HCT116 (cell line): ENCODE results near the gene USP48. TPM values are rescaled to one million over a fixed set of nuclear protein-coding genes. Genes with fewer than 3 reads are reported as not detected.
A peak's percentile ranks its signal among the peaks of the same experiment; 100 is the strongest.

Experiments used
- ATAC-seq: fragments of 200-7000 bp; cut with Tn5 transposase; 2 replicates; pipeline ENCODE4 v1.9.1; 2020; ENCODE audit warnings: mild to moderate bottlenecking, moderate library complexity
- BruUV-seq: library from RNA; stranded (reverse); fragments of 400-500 nt; replicated peaks from 2 replicates; lab custom pipeline; 2021; lab: Mats Ljungman, UMichigan
- CTCF ChIA-PET: fragments of 300-600 bp; sonication (Branson Sonifier 250); formaldehyde crosslinking; loops from one replicate; lab custom pipeline; 2021; ENCODE audit warnings: antibody characterized with exemption; lab: Charles Lee
- POLR2A ChIA-PET: fragments of 300-600, 350-600 bp; sonication (Branson Sonifier 250); formaldehyde crosslinking; loops from one replicate; lab custom pipeline; 2021; ENCODE audit warnings: antibody characterized with exemption; lab: Charles Lee
- RAD21 ChIA-PET, 2 experiments: fragments of 300-600 bp; sonication (Branson Sonifier 250); formaldehyde crosslinking; loops; one replicate each; lab custom pipeline; 2023; ENCODE audit warnings: low total read pairs in 2 of 2; ENCODE audit not compliant: uncharacterized antibody in 2 of 2, unreplicated experiment in 2 of 2, low non-redundant PET in 1 of 2; lab: Charles Lee
- DNase-seq: peaks from one replicate; pipeline ENCODE4 v3.0.0-alpha.2; 2010; ENCODE audit warnings: low read depth, low spot score
- H2AFZ ChIP-seq: fragments of 200-600 bp; shearing (Covaris generic), sonication (generic); 2 replicates; pipeline ENCODE4 v1.6.1; 2017; ENCODE audit warnings: low read depth, mixed run types, mixed read lengths, antibody characterized with exemption, low read length; ENCODE audit not compliant: poor library complexity, severe bottlenecking
- H3K27ac ChIP-seq: 2 replicates; pipeline ENCODE4 v1.5.1; 2012; ENCODE audit warnings: low read depth, low read length
- H3K27me3 ChIP-seq: fragments of 200-600 bp; sonication (generic); 2 replicates; pipeline ENCODE4 v1.6.1; 2016; ENCODE audit warnings: mixed run types, low read length, mixed read lengths; ENCODE audit not compliant: insufficient read depth
- H3K36me3 ChIP-seq, 2 experiments: fragments of 200-500 bp in 1 of 2; fragments of 200-600 bp in 1 of 2; sonication (Bioruptor generic) in 1 of 2; sonication (generic) in 1 of 2; 2 replicates each; pipeline versions ENCODE4 v1.5.1 to v1.6.1; 2014 to 2016; ENCODE audit warnings: low read length in 2 of 2, inconsistent platforms in 1 of 2, mixed read lengths in 1 of 2, mixed run types in 1 of 2; ENCODE audit not compliant: insufficient read depth in 2 of 2, control insufficient read depth in 1 of 2
- H3K4me1 ChIP-seq, 2 experiments: fragments of 200-600 bp in 1 of 2; sonication (generic) in 1 of 2; 2 replicates each; pipeline versions ENCODE4 v1.5.1 to v1.6.1; 2012 to 2017; ENCODE audit warnings: low read length in 2 of 2, inconsistent platforms in 1 of 2, mild to moderate bottlenecking in 1 of 2, mixed read lengths in 1 of 2, mixed run types in 1 of 2, moderate library complexity in 1 of 2; ENCODE audit not compliant: insufficient read depth in 2 of 2, control insufficient read depth in 1 of 2
- H3K4me2 ChIP-seq: fragments of 200-600 bp; sonication (generic); 2 replicates; pipeline ENCODE4 v1.6.1; 2017; ENCODE audit warnings: mixed run types, low read length, mixed read lengths
- H3K4me3 ChIP-seq, 2 experiments: fragments of 200-600 bp in 1 of 2; sonication (generic) in 1 of 2; replicated peaks in 1 of 2; 2 replicates each; pipeline ENCODE4 v1.5.1; 2011 to 2016; ENCODE audit warnings: low read length in 2 of 2, control low read depth in 1 of 2, low read depth in 1 of 2, mild to moderate bottlenecking in 1 of 2, mixed read lengths in 1 of 2, mixed run types in 1 of 2
- H3K79me2 ChIP-seq: fragments of 200-600 bp; sonication (generic); 2 replicates; pipeline ENCODE4 v1.6.1; 2017; ENCODE audit warnings: mild to moderate bottlenecking, mixed run types, low read length, moderate library complexity, mixed read lengths; ENCODE audit not compliant: insufficient read depth
- H3K9ac ChIP-seq: fragments of 200-600 bp; sonication (generic); 2 replicates; pipeline ENCODE4 v1.6.1; 2016; ENCODE audit warnings: low read length, mixed read lengths
- H3K9me2 ChIP-seq: fragments of 200-600 bp; sonication (generic), shearing (Covaris generic); 2 replicates; pipeline ENCODE4 v1.6.1; 2017; ENCODE audit warnings: mixed run types, mild to moderate bottlenecking, moderate library complexity; ENCODE audit not compliant: insufficient read depth
- H3K9me3 ChIP-seq, 2 experiments: fragments of 200-500 bp in 1 of 2; fragments of 200-600 bp in 1 of 2; sonication (Bioruptor generic) in 1 of 2; sonication (generic) in 1 of 2; 2 replicates each; pipeline ENCODE4 v1.6.1; 2014 to 2017; ENCODE audit warnings: low read length in 2 of 2, mixed read lengths in 2 of 2, inconsistent platforms in 1 of 2, low read depth in 1 of 2, mild to moderate bottlenecking in 1 of 2, mixed run types in 1 of 2, moderate library complexity in 1 of 2; ENCODE audit not compliant: control insufficient read depth in 1 of 2, insufficient read depth in 1 of 2
- H4K20me1 ChIP-seq: fragments of 200-600 bp; sonication (generic), shearing (Covaris generic); 2 replicates; pipeline ENCODE4 v1.6.1; 2017; ENCODE audit warnings: mixed run types, mild to moderate bottlenecking, moderate library complexity; ENCODE audit not compliant: insufficient read depth
- EZH2 ChIP-seq: fragments of 200-600 bp; sonication (generic); IDR thresholded peaks from 2 replicates; pipeline ENCODE4 v1.6.1; 2017; ENCODE audit warnings: antibody characterized with exemption, mixed run types
- EZH2phosphoT487 ChIP-seq: fragments of 200-600 bp; IDR thresholded peaks from 2 replicates; pipeline ENCODE4 v1.6.1; 2018; ENCODE audit warnings: antibody characterized with exemption, borderline replicate concordance
- POLR2A ChIP-seq: IDR thresholded peaks from 2 replicates; pipeline ENCODE4 v1.7.0; 2011; ENCODE audit warnings: borderline replicate concordance; ENCODE audit not compliant: insufficient read depth, insufficient read length; ENCODE audit errors: extremely low read depth
- REST ChIP-seq: IDR thresholded peaks from 2 replicates; pipeline ENCODE4 v1.6.1; 2012; ENCODE audit warnings: low read depth
- SP1 ChIP-seq: IDR thresholded peaks from 2 replicates; pipeline ENCODE4 v1.6.1; 2012; ENCODE audit warnings: low read depth
- ZFX ChIP-seq: fragments of 450-650 bp; IDR thresholded peaks from 2 replicates; pipeline ENCODE4 v1.6.1; 2017
- intact Hi-C: fragments of 100-400 bp; cut with micrococcal nuclease; formaldehyde crosslinking; loops from 2 replicates; pipeline ENCODE4 v1.10.0; 2022
- total RNA-seq: library from RNA; stranded (reverse); gene quantifications from one replicate; pipeline ENCODE4 v1.2.1, GENCODE V29; 2021; ENCODE audit not compliant: unreplicated experiment
- TF ChIP-seq, protein P1 (sequence below): IDR thresholded peaks from 2 replicates; pipeline ENCODE4 v1.6.1; 2012

USP48 gene
- total RNA-seq, 1 experiment from 2014 or later: 54.8 TPM

DNA sequence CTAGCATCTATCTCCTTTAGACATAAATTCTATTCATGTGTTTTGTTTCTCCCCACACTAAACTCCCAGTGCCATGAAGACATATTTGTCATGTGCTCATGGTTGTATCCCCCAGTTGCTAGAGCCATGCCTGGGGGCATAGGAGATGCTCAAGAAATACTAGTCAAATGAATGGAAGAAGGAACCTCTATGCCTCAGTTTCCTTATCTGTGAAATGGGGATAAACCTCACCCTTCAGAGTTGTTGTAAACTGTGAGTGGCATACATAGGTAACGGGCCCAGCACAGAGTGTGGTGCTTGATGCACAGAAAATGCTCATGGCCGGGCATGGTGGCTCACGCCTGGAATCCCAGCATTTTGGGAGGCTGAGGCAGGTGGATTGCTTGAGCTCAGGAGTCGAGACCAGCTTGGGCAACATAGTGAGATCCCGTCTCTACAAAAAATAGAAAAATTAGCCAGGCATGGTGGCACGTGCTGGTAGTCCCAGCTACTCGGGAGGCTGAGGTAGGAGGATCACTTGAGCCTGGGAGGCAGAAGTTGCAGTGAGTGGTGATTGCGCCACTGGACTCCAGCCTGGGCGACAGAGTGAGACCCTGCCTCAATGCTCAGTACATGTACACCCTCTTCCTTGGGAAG is 37.8 kb upstream of the USP48 start:
- no peak overlapping the region for H3K27ac ChIP-seq
- no peak overlapping the region for H2AFZ ChIP-seq
- no peaks in the 10 kb centered on the region for H3K9me3 ChIP-seq
- H3K9me2 ChIP-seq: no peaks in the 10 kb centered on the region
- ATAC-seq: no peak
- H3K4me1 ChIP-seq: peaks cover 11 to 23% of the 10 kb centered on the region in 2 experiments; a peak in 3 of 4 replicates
- POLR2A ChIA-PET: no interaction called here
- no peak overlapping the region for H3K4me2 ChIP-seq
- no peak for TF ChIP-seq EZH2
- no peak for TF ChIP-seq SP1
- no peak for TF ChIP-seq POLR2A
- no peaks in the 10 kb centered on the region for H3K27me3 ChIP-seq
- no peak overlapping the region for H3K4me3 ChIP-seq
- H3K36me3 ChIP-seq: no peaks in the 10 kb centered on the region
- H4K20me1 ChIP-seq: no peaks in the 10 kb centered on the region
- RAD21 ChIA-PET: no interaction called here
- no peak overlapping the region for H3K9ac ChIP-seq
- DNase-seq: no peak
- intact Hi-C loops: no loop called here
- no TSS peak for BruUV-seq
- H3K79me2 ChIP-seq: no peaks in the 10 kb centered on the region
- CTCF ChIA-PET: no interaction called here

GRCh38 chr1:21818656-21819055 is 35.7 kb upstream of the USP48 start:
- Histone ChIP-seq H3K4me1 (peaks cover 11 to 23% of the 10 kb centered on the region in 2 experiments; a peak in 3 of 4 replicates), H3K27ac (no peak overlapping the region), H3K4me2 (peak overlapping the region; percentile 40; the same call in 1 of the 2 replicates), H3K4me3 (no peak overlapping the region), H3K36me3 (no peaks in the 10 kb centered on the region), H2AFZ (peak overlapping the region; percentile 88), H3K9me3 (no peaks in the 10 kb centered on the region), H4K20me1 (no peaks in the 10 kb centered on the region), H3K9me2 (no peaks in the 10 kb centered on the region), H3K27me3 (no peaks in the 10 kb centered on the region), H3K79me2 (no peaks in the 10 kb centered on the region), H3K9ac (no peak overlapping the region)
- CTCF ChIA-PET: no interaction called here
- DNase-seq: peak; percentile 12
- intact Hi-C loops: no loop called here
- RAD21 ChIA-PET: no interaction called here
- peak; percentile 80 for ATAC-seq
- POLR2A ChIA-PET: no interaction called here
- TF ChIP-seq, protein P1, sequence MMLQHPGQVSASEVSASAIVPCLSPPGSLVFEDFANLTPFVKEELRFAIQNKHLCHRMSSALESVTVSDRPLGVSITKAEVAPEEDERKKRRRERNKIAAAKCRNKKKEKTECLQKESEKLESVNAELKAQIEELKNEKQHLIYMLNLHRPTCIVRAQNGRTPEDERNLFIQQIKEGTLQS: no peak
- no peak for TF ChIP-seq ZFX
- no peak for TF ChIP-seq REST
- no peak for TF ChIP-seq POLR2A
- TF ChIP-seq EZH2phosphoT487: no peak
- BruUV-seq: no TSS peak
